GM23338 (cell line): ENCODE data around the gene SELENON.

Experiments
- CREB1 ChIP-seq: fragments of 250-450 bp; sonication (Bioruptor Pico); IDR thresholded peaks from 2 replicates; pipeline ENCODE4 v1.5.0; 2020; ENCODE audit warnings: low read depth, mild to moderate bottlenecking, moderate library complexity
- CTCF ChIP-seq, 2 experiments: fragments of 200-600 bp in 1 of 2; sonication (generic) in 1 of 2; conservative IDR thresholded peaks; 2 replicates each; pipeline versions ENCODE4 v1.5.1 to v1.6.1; 2016 to 2017; ENCODE audit warnings: antibody characterized with exemption in 2 of 2, low read depth in 2 of 2, mild to moderate bottlenecking in 2 of 2, moderate library complexity in 1 of 2
- EZH2 ChIP-seq: fragments of 200-600 bp; sonication (generic); IDR thresholded peaks from one replicate; pipeline ENCODE4 v1.8.0; 2017; ENCODE audit warnings: antibody characterized with exemption, mild to moderate bottlenecking, low read depth; ENCODE audit not compliant: unreplicated experiment
- JUNB ChIP-seq: IDR thresholded peaks from one replicate; pipeline ENCODE4 v1.6.1; 2016; ENCODE audit warnings: antibody characterized with exemption; ENCODE audit not compliant: unreplicated experiment
- POLR2AphosphoS5 ChIP-seq: IDR thresholded peaks from 2 replicates; pipeline ENCODE4 v1.6.1; 2016; ENCODE audit warnings: antibody characterized with exemption, low read depth
- REST ChIP-seq: IDR thresholded peaks from one replicate; pipeline ENCODE4 v1.6.1; 2018; ENCODE audit warnings: antibody characterized with exemption; ENCODE audit not compliant: unreplicated experiment
- TF ChIP-seq, protein P1 (sequence below): IDR thresholded peaks from 2 replicates; pipeline ENCODE4 v1.6.1; 2016; ENCODE audit warnings: antibody characterized with exemption

DNA sequence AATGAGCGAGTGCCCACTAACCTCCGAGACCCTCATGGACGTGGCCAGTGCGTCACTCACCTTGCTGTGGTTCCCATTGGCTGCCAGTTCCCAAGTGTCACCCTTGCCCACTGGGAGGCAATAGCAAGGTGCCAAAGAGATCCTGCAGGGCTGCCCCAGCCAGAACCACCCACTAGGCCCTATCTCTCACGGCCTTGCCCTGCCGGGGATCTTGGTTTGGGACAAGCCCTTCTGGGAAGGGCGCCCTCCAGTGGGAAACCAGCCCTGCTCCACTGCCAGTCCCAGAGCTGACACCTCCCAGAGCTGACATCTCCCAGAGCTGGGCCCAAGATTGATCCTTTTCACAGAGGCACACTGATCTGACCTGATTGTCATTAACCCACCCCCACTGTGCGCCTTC is 2.1 kb upstream of the SELENON start:
- peak; percentile 64 to 89 for TF ChIP-seq CTCF (conservative IDR thresholded peaks at IDR 0.05; ENCODE audit: low read depth in 2 of 2)
- TF ChIP-seq POLR2AphosphoS5: no peak
- no peak for TF ChIP-seq JUNB
- TF ChIP-seq REST: no peak
- no peak for TF ChIP-seq CREB1 (CRISPR knock-in tag)
- TF ChIP-seq EZH2: no peak
- TF ChIP-seq, protein P1, sequence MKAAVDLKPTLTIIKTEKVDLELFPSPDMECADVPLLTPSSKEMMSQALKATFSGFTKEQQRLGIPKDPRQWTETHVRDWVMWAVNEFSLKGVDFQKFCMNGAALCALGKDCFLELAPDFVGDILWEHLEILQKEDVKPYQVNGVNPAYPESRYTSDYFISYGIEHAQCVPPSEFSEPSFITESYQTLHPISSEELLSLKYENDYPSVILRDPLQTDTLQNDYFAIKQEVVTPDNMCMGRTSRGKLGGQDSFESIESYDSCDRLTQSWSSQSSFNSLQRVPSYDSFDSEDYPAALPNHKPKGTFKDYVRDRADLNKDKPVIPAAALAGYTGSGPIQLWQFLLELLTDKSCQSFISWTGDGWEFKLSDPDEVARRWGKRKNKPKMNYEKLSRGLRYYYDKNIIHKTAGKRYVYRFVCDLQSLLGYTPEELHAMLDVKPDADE: no peak
